Astrocyte (in vitro differentiated cells and primary cell): ENCODE measurements around the gene FABP1.

Source experiments
- CTCF ChIP-seq: IDR thresholded peaks from 2 replicates; pipeline ENCODE4 v1.5.1; 2011; ENCODE audit warnings: low read depth, mild to moderate bottlenecking, inconsistent platforms, low read length, moderate library complexity; ENCODE audit not compliant: insufficient read depth
- EZH2 ChIP-seq: IDR thresholded peaks from 2 replicates; pipeline ENCODE4 v1.6.1; 2012; ENCODE audit warnings: mild to moderate bottlenecking, low read length, inconsistent platforms; ENCODE audit not compliant: insufficient read depth

- TF ChIP-seq CTCF: peak; percentile 86
- no peak for TF ChIP-seq EZH2
These were observed 32.1 kb upstream of the FABP1 start for GRCh38 chr2:88159955-88160415.
